HG02571 (cell line): ENCODE data around the gene REM2.
A peak's percentile ranks its signal among the peaks of the same experiment; 100 is the strongest.
"Not testable (repeated sequence)": the region's sequence is repeated elsewhere in the genome, so short reads cannot be mapped to it uniquely, and the experiment has no call there.

ENCODE experiments used
- ATAC-seq: cut with Tn5 transposase; IDR thresholded peaks from one replicate; pipeline ENCODE4 v1.9.1; 2021; ENCODE audit warnings: mild to moderate bottlenecking, moderate library complexity; ENCODE audit not compliant: unreplicated experiment

REM2 gene

GRCh38 chr14:22896356-22896755 lies 13.3 kb downstream of the REM2 start:
- ATAC-seq, result no peak

- no peak for ATAC-seq
These were observed 13.7 kb downstream of the REM2 start for GRCh38 chr14:22896760-22897159.

GRCh38 chr14:22897357-22897756 lies 14.3 kb downstream of the REM2 start:
- ATAC-seq, result no peak

- no peak for ATAC-seq
These were observed 15.5 kb downstream of the REM2 start for GRCh38 chr14:22898302-22899090.

GRCh38 chr14:22900081-22900799 lies 17.2 kb downstream of the REM2 start:
- peak; percentile 47 for ATAC-seq

- ATAC-seq, result no peak
These were observed 18.8 kb downstream of the REM2 start for GRCh38 chr14:22901799-22902198.

GRCh38 chr14:22903742-22904087 lies 20.7 kb downstream of the REM2 start:
- ATAC-seq, result no peak

- no peak for ATAC-seq
These were observed 22.6 kb downstream of the REM2 start for GRCh38 chr14:22905627-22906026.

- ATAC-seq, result no peak
These were observed 23.1 kb downstream of the REM2 start for GRCh38 chr14:22906073-22906472.

- ATAC-seq, result no peak
These were observed 24.4 kb downstream of the REM2 start for GRCh38 chr14:22907429-22907828.

- no peak for ATAC-seq
These were observed 25.6 kb downstream of the REM2 start for GRCh38 chr14:22908601-22909000.

GRCh38 chr14:22910916-22911315 lies 27.9 kb downstream of the REM2 start:
- no peak for ATAC-seq

GRCh38 chr14:22914836-22915235 lies 31.8 kb downstream of the REM2 start:
- ATAC-seq, result not testable (repeated sequence)

- ATAC-seq, result no peak
These were observed 33.0 kb downstream of the REM2 start for GRCh38 chr14:22915886-22916521.

GRCh38 chr14:22918804-22919600 lies 36.0 kb downstream of the REM2 start, which contains the start of gene RBM23:
Gene RBM23 (minus strand): TSS chr14:22919149.
- peak; percentile 93 for ATAC-seq

- ATAC-seq, result no peak
These were observed 36.5 kb downstream of the REM2 start for GRCh38 chr14:22919601-22919921.

GRCh38 chr14:22920697-22921096 lies 37.7 kb downstream of the REM2 start:
- ATAC-seq, result no peak

GRCh38 chr14:22922294-22922693 lies 39.3 kb downstream of the REM2 start:
- no peak for ATAC-seq

- no peak for ATAC-seq
These were observed 40.7 kb downstream of the REM2 start for GRCh38 chr14:22923746-22924145.

- no peak for ATAC-seq
These were observed 42.5 kb downstream of the REM2 start for GRCh38 chr14:22925513-22925912.

GRCh38 chr14:22926316-22926715 lies 43.3 kb downstream of the REM2 start:
- no peak for ATAC-seq
